Endothelial cell of umbilical vein (primary cell): ENCODE measurements around the gene NPAS4. TPM values are rescaled to one million over a fixed set of nuclear protein-coding genes. Genes with fewer than 3 reads are reported as not detected.

Experiments
- BruUV-seq: library from RNA; stranded (reverse); fragments of 400-500 nt; replicated peaks from 2 replicates; lab custom pipeline; 2021; lab: Mats Ljungman, UMichigan
- CTCF ChIA-PET: fragments of 300-600, 350-600 bp; sonication (Branson Sonifier 250); formaldehyde crosslinking; loops from one replicate; lab custom pipeline; 2021; ENCODE audit warnings: antibody characterized with exemption, inconsistent platforms; lab: Charles Lee
- POLR2A ChIA-PET: fragments of 300-600, 350-600 bp; sonication (Branson Sonifier 250); formaldehyde crosslinking; loops from one replicate; lab custom pipeline; 2021; ENCODE audit warnings: antibody characterized with exemption, inconsistent platforms; lab: Charles Lee
- DNase-seq: peaks from one replicate; pipeline ENCODE4 v3.0.0-alpha.2; 2011; ENCODE audit warnings: low read depth, low spot score
- FAIRE-seq: peaks from 2 replicates; lab custom pipeline; 2011; peaks lifted over from hg19 to GRCh38; lab: Jason Lieb, UNC
- H2AFZ ChIP-seq: 2 replicates; pipeline ENCODE4 v1.6.0; 2012; ENCODE audit warnings: low read depth, low read length, control low read depth, inconsistent platforms
- H3K27ac ChIP-seq: 2 replicates; pipeline ENCODE4 v1.5.1; 2011; ENCODE audit warnings: low read depth, mild to moderate bottlenecking, control low read depth, low read length, moderate library complexity; ENCODE audit not compliant: insufficient read depth
- H3K27me3 ChIP-seq, 2 experiments: 2 replicates each; pipeline versions ENCODE4 v1.6.0 to v1.6.1; 2011; ENCODE audit warnings: low read length in 2 of 2, mixed read lengths in 1 of 2; ENCODE audit not compliant: control insufficient read depth in 2 of 2, insufficient read depth in 2 of 2
- H3K36me3 ChIP-seq, 2 experiments: 2 replicates in 1 of 2; 3 replicates in 1 of 2; pipeline ENCODE4 v1.5.1; 2011; ENCODE audit warnings: low read length in 2 of 2, mild to moderate bottlenecking in 1 of 2, moderate library complexity in 1 of 2; ENCODE audit not compliant: control insufficient read depth in 2 of 2, insufficient read depth in 2 of 2; ENCODE audit errors: extremely low read depth in 1 of 2
- H3K4me1 ChIP-seq: 3 replicates; pipeline ENCODE4 v1.5.1; 2011; ENCODE audit warnings: mild to moderate bottlenecking, low read length; ENCODE audit not compliant: control insufficient read depth, insufficient read depth; ENCODE audit errors: extremely low read depth
- H3K4me2 ChIP-seq: 2 replicates; pipeline ENCODE4 v1.6.1; 2011; ENCODE audit warnings: low read length, control low read depth, mixed read lengths; ENCODE audit not compliant: insufficient read depth
- H3K4me3 ChIP-seq, 3 experiments: fragments of 200-600 bp in 1 of 3; sonication (generic), shearing (Covaris generic) in 1 of 3; replicated peaks in 1 of 3; 2 replicates each; pipeline ENCODE4 v1.5.1; 2011 to 2016; ENCODE audit warnings: control low read depth in 3 of 3, low read length in 3 of 3, mild to moderate bottlenecking in 2 of 3, inconsistent platforms in 1 of 3, low read depth in 1 of 3, moderate library complexity in 1 of 3; ENCODE audit not compliant: insufficient read depth in 1 of 3
- H3K79me2 ChIP-seq: 2 replicates; pipeline ENCODE4 v1.6.0; 2012; ENCODE audit warnings: low read length, inconsistent platforms; ENCODE audit not compliant: control insufficient read depth, insufficient read depth
- H3K9ac ChIP-seq: replicated peaks from 2 replicates; pipeline ENCODE3; 2011; ENCODE audit warnings: low read length, control low read depth; ENCODE audit not compliant: insufficient read depth; ENCODE audit errors: extremely low read depth
- H3K9me1 ChIP-seq: replicated peaks from 3 replicates; pipeline ENCODE4 v1.6.0; 2011; ENCODE audit warnings: mild to moderate bottlenecking, low read length; ENCODE audit not compliant: control insufficient read depth, insufficient read depth; ENCODE audit errors: extremely low read depth
- H3K9me3 ChIP-seq: replicated peaks from 2 replicates; pipeline ENCODE4 v1.5.1; 2012; ENCODE audit warnings: low read length, inconsistent platforms; ENCODE audit not compliant: control insufficient read depth, insufficient read depth
- H4K20me1 ChIP-seq: replicated peaks from 2 replicates; pipeline ENCODE3; 2011; ENCODE audit warnings: mild to moderate bottlenecking, low read length; ENCODE audit not compliant: control insufficient read depth, insufficient read depth; ENCODE audit errors: extremely low read depth
- CTCF ChIP-seq, 2 donors: IDR thresholded peaks; 1 replicate in 1 of 2; 2 replicates in 1 of 2; pipeline ENCODE4 v1.5.1; 2011; ENCODE audit warnings: low read length in 2 of 2, mild to moderate bottlenecking in 2 of 2, moderate library complexity in 2 of 2, control low read depth in 1 of 2, inconsistent platforms in 1 of 2, low read depth in 1 of 2; ENCODE audit not compliant: insufficient read depth in 1 of 2; ENCODE audit errors: extremely low read depth in 1 of 2
- EZH2 ChIP-seq: IDR thresholded peaks from 2 replicates; pipeline ENCODE4 v1.6.1; 2012; ENCODE audit warnings: borderline replicate concordance, low read depth, mild to moderate bottlenecking, moderate library complexity, low read length, inconsistent platforms; ENCODE audit not compliant: severe bottlenecking
- FOS ChIP-seq: IDR thresholded peaks from 2 replicates; pipeline ENCODE4 v1.6.1; 2011; ENCODE audit warnings: mild to moderate bottlenecking, low read length, moderate library complexity, borderline replicate concordance; ENCODE audit not compliant: insufficient read depth
- GATA2 ChIP-seq: IDR thresholded peaks from 2 replicates; pipeline ENCODE4 v1.7.0; 2011; ENCODE audit warnings: low read depth, mild to moderate bottlenecking, moderate library complexity, mixed read lengths, low read length; ENCODE audit not compliant: insufficient read length, insufficient read depth
- JUN ChIP-seq: IDR thresholded peaks from 2 replicates; pipeline ENCODE4 v1.6.1; 2011; ENCODE audit warnings: borderline replicate concordance, low read depth; ENCODE audit not compliant: insufficient read length, insufficient read depth
- MAX ChIP-seq: IDR thresholded peaks from 2 replicates; pipeline ENCODE4 v1.6.1; 2011; ENCODE audit not compliant: insufficient read depth, insufficient read length
- MYC ChIP-seq: IDR thresholded peaks from one replicate; pipeline ENCODE4 v1.6.1; 2011; ENCODE audit warnings: mild to moderate bottlenecking, low read depth, low read length
- POLR2A ChIP-seq: IDR thresholded peaks from 2 replicates; pipeline ENCODE4 v1.6.1; 2012; ENCODE audit warnings: low read depth, mild to moderate bottlenecking, control low read depth, low read length
- POLR2AphosphoS5 ChIP-seq: IDR thresholded peaks from 2 replicates; pipeline ENCODE4 v1.6.1; 2012; ENCODE audit warnings: low read depth, mild to moderate bottlenecking, control low read depth, low read length, moderate library complexity; ENCODE audit not compliant: insufficient read depth
- dilution Hi-C: fragments of 300-500 bp; cut with MboI; formaldehyde crosslinking; loops from one replicate; pipeline ENCODE4 v1.15.0; 2019; ENCODE audit warnings: low sequenced_read_pairs; ENCODE audit not compliant: extremely low pct_ligation_motif_present
- intact Hi-C: fragments of 100-400 bp; cut with micrococcal nuclease; formaldehyde crosslinking; loops from one replicate; pipeline ENCODE4 v1.10.0; 2022
- polyA plus RNA-seq, 4 experiments: library from polyadenylated mRNA; depleted of rRNA in 3 of 4; stranded (reverse) in 3 of 4; unstranded in 1 of 4; fragments of >200 nt; gene quantifications; 2 replicates each; pipeline versions ENCODE4 v1.2.1 to v1.2.3, GENCODE V29; 2011 to 2012; ENCODE audit warnings: missing spikeins in 1 of 4
- total RNA-seq: library from RNA; stranded (reverse); gene quantifications from 2 replicates; pipeline ENCODE4 v1.2.3, GENCODE V29; 2021

The NPAS4 gene
- total and polyA plus RNA-seq, 2 donors (not counting 3 experiments of a cell fraction or from before 2014, with no cell fraction given): not detected

- Histone ChIP-seq H3K4me1 (no peaks in the 10 kb centered on the region), H3K79me2 (no peaks in the 10 kb centered on the region), H3K27ac (no peak overlapping the region), H3K9me1 (no peaks in the 10 kb centered on the region), H3K4me2 (no peak overlapping the region), H3K9ac (no peak overlapping the region), H3K4me3 (no peak overlapping the region), H4K20me1 (no peaks in the 10 kb centered on the region), H3K27me3 (peaks cover 6 to 7% of the 10 kb centered on the region in 2 experiments), H3K9me3 (no peaks in the 10 kb centered on the region), H2AFZ (no peak overlapping the region), H3K36me3 (no peaks in the 10 kb centered on the region)
- FAIRE-seq: no peak
- DNase-seq: no peak
- no TSS peak for BruUV-seq
- intact Hi-C loops (no loop called here), dilution Hi-C loops (no loop called here)
- POLR2A ChIA-PET: no interaction called here
- CTCF ChIA-PET: interaction anchor here (0.8 to 1.6 kb wide), 3 partner anchors 20 to 70 kb away, joined by 3 to 5 read pairs (median 5); partner anchors contain the start of gene MRPL11
- TF ChIP-seq POLR2A (no peak), MYC (no peak), MAX (no peak), POLR2AphosphoS5 (no peak), EZH2 (no peak), JUN (no peak), CTCF (IDR thresholded peaks at IDR 0.05; ENCODE audit: extremely low read depth in 1 of 2, insufficient read depth in 1 of 2, low read depth in 1 of 2, low read length in 2 of 2) (no peak), FOS (no peak), GATA2 (no peak)
Observed at GRCh38 chr11:66459138-66459778, 38.4 kb downstream of the NPAS4 start.
